ENCODE results near the gene ROBO2. TPM values are rescaled to one million over a fixed set of nuclear protein-coding genes. Genes with fewer than 3 reads are reported as not detected.

ROBO2 gene
- total RNA-seq, 2 donors from 2014 or later, result 2.5 to 2.9 TPM

DNA sequence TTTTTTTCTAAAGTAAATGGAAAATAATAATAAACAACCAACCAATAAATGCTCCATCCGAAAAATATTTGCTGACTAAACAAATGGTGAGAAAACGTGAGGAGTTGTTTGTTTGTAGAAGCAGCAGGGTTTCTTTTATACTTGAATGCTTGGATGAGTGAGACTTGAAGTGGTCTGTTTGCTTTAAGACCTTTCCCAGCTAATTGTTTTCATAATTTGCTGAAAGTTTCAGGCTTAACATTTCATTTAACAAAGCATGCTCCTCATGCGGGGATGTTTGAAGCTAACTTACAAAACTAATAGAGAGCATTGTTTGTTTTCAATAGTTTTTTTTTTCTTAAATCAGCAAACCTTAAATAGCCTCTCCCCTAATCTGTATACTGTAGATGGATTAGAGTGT is 484.6 kb downstream of the ROBO2 start:
- H3K27me3 ChIP-seq (ENCODE audit: control insufficient read depth, insufficient read depth, low read length, poor library complexity, severe bottlenecking), result no peaks in the 10 kb centered on the region
- Mint-ChIP-seq H3K27me3 (ENCODE audit: insufficient read depth) (peaks cover 46% of the 10 kb centered on the region), H3K36me3 (ENCODE audit: low read depth) (no peaks in the 10 kb centered on the region), H3K9me3 (no peaks in the 10 kb centered on the region), H3K4me1 (peaks cover 46% of the 10 kb centered on the region), H3K4me3 (no peak overlapping the region), H3K27ac (no peak overlapping the region)
- no peak for DNase-seq
- H3K4me3 ChIP-seq (ENCODE audit: low read length), result no peak overlapping the region
- peaks cover 20% of the 10 kb centered on the region for H3K4me1 ChIP-seq (ENCODE audit: control insufficient read depth, insufficient read depth, low read length)
- 8% methylated on average over 3 of the region's 3 CpGs; no CpG with 5 or more reads in 1 of the 2 experiments for WGBS, 2 experiments (ENCODE audit: insufficient coverage in 1 of 2, insufficient read length in 1 of 2)
- H3K9ac ChIP-seq (ENCODE audit: extremely low read depth, low read length, poor library complexity, severe bottlenecking), result no peak overlapping the region
- no peak overlapping the region for H3K27ac ChIP-seq (ENCODE audit: low read depth, low read length)
- H3K36me3 ChIP-seq (ENCODE audit: control insufficient read depth, insufficient read depth, low read length), result no peaks in the 10 kb centered on the region
- TF ChIP-seq, protein P1, sequence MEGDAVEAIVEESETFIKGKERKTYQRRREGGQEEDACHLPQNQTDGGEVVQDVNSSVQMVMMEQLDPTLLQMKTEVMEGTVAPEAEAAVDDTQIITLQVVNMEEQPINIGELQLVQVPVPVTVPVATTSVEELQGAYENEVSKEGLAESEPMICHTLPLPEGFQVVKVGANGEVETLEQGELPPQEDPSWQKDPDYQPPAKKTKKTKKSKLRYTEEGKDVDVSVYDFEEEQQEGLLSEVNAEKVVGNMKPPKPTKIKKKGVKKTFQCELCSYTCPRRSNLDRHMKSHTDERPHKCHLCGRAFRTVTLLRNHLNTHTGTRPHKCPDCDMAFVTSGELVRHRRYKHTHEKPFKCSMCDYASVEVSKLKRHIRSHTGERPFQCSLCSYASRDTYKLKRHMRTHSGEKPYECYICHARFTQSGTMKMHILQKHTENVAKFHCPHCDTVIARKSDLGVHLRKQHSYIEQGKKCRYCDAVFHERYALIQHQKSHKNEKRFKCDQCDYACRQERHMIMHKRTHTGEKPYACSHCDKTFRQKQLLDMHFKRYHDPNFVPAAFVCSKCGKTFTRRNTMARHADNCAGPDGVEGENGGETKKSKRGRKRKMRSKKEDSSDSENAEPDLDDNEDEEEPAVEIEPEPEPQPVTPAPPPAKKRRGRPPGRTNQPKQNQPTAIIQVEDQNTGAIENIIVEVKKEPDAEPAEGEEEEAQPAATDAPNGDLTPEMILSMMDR (conservative IDR thresholded peaks at IDR 0.05), result no peak
- H3K9me3 ChIP-seq (ENCODE audit: control insufficient read depth, low read length), result no peaks in the 10 kb centered on the region

DNA sequence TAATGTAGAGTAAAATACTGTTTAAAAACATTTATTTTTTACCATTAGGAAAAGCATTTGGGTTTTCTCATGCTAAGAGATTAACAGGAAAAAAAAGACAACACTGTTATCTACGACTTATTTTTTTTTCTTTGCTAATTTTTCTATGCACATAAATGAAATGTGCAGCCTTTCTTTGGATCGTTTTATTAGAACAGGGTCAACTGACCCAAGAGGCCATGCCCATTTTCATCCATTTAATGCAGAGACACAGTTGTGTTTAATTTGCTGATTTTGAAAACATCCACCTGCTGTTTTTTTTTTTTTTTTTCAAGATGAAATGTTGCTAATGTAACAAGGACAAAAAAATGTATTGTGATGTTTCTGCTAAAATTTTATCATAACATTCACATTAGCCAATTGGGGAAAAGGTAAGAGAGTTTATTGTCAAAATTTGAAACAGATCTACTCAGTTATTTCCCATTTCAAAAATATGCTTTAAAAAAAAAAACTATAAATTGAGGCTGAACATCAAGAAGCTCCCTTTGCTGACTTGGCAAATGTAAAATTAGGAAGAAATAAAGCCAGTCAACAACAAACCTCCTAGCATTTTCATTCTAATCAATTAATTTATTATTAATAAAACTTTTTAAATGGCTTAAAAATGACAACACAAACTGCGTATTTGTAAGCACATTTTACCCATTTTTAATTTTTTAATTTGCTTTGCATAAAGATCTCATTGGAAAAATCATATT is 485.2 kb downstream of the ROBO2 start:
- Histone ChIP-seq H3K27ac (ENCODE audit: low read depth, low read length) (no peak overlapping the region), H3K4me3 (ENCODE audit: low read length) (no peak overlapping the region), H3K27me3 (ENCODE audit: control insufficient read depth, insufficient read depth, low read length, poor library complexity, severe bottlenecking) (no peaks in the 10 kb centered on the region), H3K4me1 (ENCODE audit: control insufficient read depth, insufficient read depth, low read length) (peaks cover 20% of the 10 kb centered on the region), H3K9me3 (ENCODE audit: control insufficient read depth, low read length) (no peaks in the 10 kb centered on the region), H3K36me3 (ENCODE audit: control insufficient read depth, insufficient read depth, low read length) (no peaks in the 10 kb centered on the region), H3K9ac (ENCODE audit: extremely low read depth, low read length, poor library complexity, severe bottlenecking) (no peak overlapping the region)
- peaks cover 41% of the 10 kb centered on the region for H3K27me3 Mint-ChIP-seq (ENCODE audit: insufficient read depth)
- WGBS, 2 experiments (ENCODE audit: insufficient coverage in 1 of 2, insufficient read length in 1 of 2), result 80 to 83% methylated on average over 1 to 3 of the region's 3 CpGs
- peaks cover 46% of the 10 kb centered on the region for H3K4me1 Mint-ChIP-seq
- H3K9me3 Mint-ChIP-seq, result no peaks in the 10 kb centered on the region
- no peak for DNase-seq
- H3K4me3 Mint-ChIP-seq, result no peak overlapping the region
- TF ChIP-seq, protein P1 (conservative IDR thresholded peaks at IDR 0.05), result no peak
- H3K27ac Mint-ChIP-seq, result no peak overlapping the region
- H3K36me3 Mint-ChIP-seq (ENCODE audit: low read depth), result no peaks in the 10 kb centered on the region

DNA sequence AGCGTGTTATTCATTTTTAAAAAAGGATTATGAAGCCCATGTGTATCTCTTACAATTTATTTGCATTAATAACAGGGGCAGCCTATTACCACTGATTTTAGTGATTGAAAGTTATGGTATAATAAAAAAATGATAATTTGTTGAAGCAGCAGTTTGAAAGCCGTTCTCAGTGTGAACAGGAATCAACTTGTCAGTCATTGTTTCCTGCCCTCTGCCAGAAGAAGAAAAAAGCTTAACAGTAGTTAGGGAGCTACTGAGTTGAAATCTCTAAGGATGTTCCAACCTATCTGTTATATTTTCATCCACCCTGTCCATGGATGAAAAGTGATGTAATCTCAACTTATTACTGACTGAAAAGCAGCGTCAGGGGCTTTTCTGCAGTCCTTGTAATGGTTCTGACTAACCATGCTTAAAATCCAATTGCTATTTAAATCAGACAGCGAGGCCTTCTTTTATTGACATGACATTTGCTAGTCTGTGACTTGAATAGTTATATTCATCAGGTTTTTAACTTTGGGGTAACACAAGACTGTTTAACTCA is 486.7 kb downstream of the ROBO2 start:
- Mint-ChIP-seq H3K27me3 (ENCODE audit: insufficient read depth) (peaks cover 35% of the 10 kb centered on the region), H3K36me3 (ENCODE audit: low read depth) (no peaks in the 10 kb centered on the region), H3K9me3 (no peaks in the 10 kb centered on the region), H3K27ac (no peak overlapping the region), H3K4me3 (no peak overlapping the region), H3K4me1 (peaks cover 46% of the 10 kb centered on the region)
- H3K27me3 ChIP-seq (ENCODE audit: control insufficient read depth, insufficient read depth, low read length, poor library complexity, severe bottlenecking), result no peaks in the 10 kb centered on the region
- H3K9me3 ChIP-seq (ENCODE audit: control insufficient read depth, low read length), result no peaks in the 10 kb centered on the region
- DNase-seq, result no peak
- H3K4me3 ChIP-seq (ENCODE audit: low read length), result no peak overlapping the region
- no peak overlapping the region for H3K27ac ChIP-seq (ENCODE audit: low read depth, low read length)
- H3K36me3 ChIP-seq (ENCODE audit: control insufficient read depth, insufficient read depth, low read length), result no peaks in the 10 kb centered on the region
- 75 to 83% methylated on average over 1 to 3 of the region's 4 CpGs for WGBS, 2 experiments (ENCODE audit: insufficient coverage in 1 of 2, insufficient read length in 1 of 2)
- H3K9ac ChIP-seq (ENCODE audit: extremely low read depth, low read length, poor library complexity, severe bottlenecking), result no peak overlapping the region
- peaks cover 20% of the 10 kb centered on the region for H3K4me1 ChIP-seq (ENCODE audit: control insufficient read depth, insufficient read depth, low read length)
- TF ChIP-seq, protein P1 (conservative IDR thresholded peaks at IDR 0.05), result no peak
